Measurements from ENCODE around the gene TECR. TPM values are rescaled to one million over a fixed set of nuclear protein-coding genes. Genes with fewer than 3 reads are reported as not detected.
"Not testable (repeated sequence)": the region's sequence is repeated elsewhere in the genome, so short reads cannot be mapped to it uniquely, and the experiment has no call there.

The TECR gene
- total RNA-seq, 2 experiments from 2014 or later, result 142 to 176 TPM

DNA sequence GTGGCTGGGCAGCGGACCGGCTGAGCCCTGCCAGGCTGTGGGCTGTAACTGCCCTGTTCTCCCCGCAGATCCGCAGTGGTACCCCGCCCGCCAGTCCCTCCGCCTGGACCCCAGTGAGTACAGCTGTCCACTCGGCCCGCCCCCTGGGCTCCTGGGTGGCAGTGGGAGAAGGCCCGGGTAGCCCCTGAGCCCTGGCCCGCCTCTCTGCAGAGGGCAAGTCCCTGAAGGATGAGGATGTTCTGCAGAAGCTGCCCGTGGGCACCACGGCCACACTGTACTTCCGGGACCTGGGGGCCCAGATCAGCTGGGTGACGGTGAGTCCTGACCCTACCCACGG, 34.2 kb downstream of the TECR start:
- ATAC-seq, result no peak
- Mint-ChIP-seq H3K27ac (no peak overlapping the region), H3K9me3 (ENCODE audit: low read depth) (no peaks in the 10 kb centered on the region), H3K27me3 (no peaks in the 10 kb centered on the region), H3K36me3 (peaks cover 4% of the 10 kb centered on the region), H3K4me1 (peaks cover 33% of the 10 kb centered on the region), H3K4me3 (no peak overlapping the region)
- CTCF ChIA-PET, result interaction anchor here (1.1 kb wide), 1 partner anchor 27 kb away, joined by 3 read pairs; no protein-coding TSS in a partner anchor
- no peak for DNase-seq

DNA sequence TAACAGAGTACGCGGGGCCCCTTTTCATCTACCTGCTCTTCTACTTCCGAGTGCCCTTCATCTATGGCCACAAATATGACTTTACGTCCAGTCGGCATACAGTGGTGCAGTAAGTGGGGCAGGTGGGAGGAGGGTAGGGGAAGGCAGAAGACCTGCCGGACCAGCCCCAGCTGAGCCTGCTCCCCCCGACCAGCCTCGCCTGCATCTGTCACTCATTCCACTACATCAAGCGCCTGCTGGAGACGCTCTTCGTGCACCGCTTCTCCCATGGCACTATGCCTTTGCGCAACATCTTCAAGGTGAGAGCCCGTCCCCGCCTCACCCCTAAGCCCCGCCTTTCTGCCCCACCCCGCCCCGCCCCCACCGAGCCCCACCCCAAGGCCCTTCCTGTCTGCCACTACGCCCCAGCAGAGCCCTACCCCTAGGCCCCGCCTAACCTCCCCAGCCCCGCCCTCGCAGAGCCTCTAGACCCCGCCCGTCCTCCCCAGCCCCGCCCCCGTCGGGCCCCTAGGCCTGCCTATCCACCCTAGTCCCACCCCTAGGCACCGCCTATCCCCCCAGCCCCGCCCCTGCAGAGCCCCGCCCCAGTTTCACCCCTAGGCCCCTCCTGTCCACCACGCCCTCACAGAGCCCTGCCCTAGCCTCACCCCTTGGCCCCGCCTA, 34.7 kb downstream of the TECR start:
- DNase-seq (peak; percentile 79), ATAC-seq (peak; percentile 76)
- no peak overlapping the region for H3K4me3 Mint-ChIP-seq
- H3K4me1 Mint-ChIP-seq, result peaks cover 33% of the 10 kb centered on the region
- peaks cover 4% of the 10 kb centered on the region for H3K36me3 Mint-ChIP-seq
- no peaks in the 10 kb centered on the region for H3K27me3 Mint-ChIP-seq
- CTCF ChIA-PET, result interaction anchor here (1.1 kb wide), 1 partner anchor 27 kb away, joined by 3 read pairs; no protein-coding TSS in a partner anchor
- H3K9me3 Mint-ChIP-seq (ENCODE audit: low read depth), result no peaks in the 10 kb centered on the region
- H3K27ac Mint-ChIP-seq, result no peak overlapping the region

DNA sequence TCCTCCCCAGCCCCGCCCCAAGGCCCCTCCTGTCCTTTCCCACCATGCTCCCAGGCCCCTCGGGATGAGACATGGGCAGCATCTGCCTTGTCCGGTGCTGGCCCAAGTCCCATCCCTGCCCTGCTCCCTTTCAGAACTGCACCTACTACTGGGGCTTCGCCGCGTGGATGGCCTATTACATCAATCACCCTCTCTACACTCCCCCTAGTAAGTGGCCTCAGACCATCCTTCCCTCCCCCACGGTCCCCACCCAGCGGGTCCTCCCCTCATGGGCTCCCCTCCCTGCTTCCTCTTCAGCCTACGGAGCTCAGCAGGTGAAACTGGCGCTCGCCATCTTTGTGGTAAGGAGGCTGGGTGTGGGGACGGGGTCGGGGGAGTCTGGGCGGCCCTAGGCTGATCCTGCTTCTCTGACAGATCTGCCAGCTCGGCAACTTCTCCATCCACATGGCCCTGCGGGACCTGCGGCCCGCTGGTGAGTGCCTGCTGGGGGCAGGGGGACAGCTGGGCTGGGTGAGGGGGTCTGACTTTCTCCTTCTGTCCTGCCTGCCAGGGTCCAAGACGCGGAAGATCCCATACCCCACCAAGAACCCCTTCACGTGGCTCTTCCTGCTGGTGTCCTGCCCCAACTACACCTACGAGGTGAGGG, 35.4 kb downstream of the TECR start:
- H3K27ac Mint-ChIP-seq, result peak overlapping the region; percentile 40
- H3K4me3 Mint-ChIP-seq; H3K27me3 Mint-ChIP-seq; DNase-seq; H3K36me3 Mint-ChIP-seq; H3K9me3 Mint-ChIP-seq (ENCODE audit: low read depth): not testable (repeated sequence)
- CTCF ChIA-PET, result interaction anchor here (0.9 kb wide), 1 partner anchor 59 kb away, joined by 3 read pairs; no protein-coding TSS in a partner anchor
- H3K4me1 Mint-ChIP-seq, result peaks cover 39% of the 10 kb centered on the region
- ATAC-seq, result peak; percentile 7

DNA sequence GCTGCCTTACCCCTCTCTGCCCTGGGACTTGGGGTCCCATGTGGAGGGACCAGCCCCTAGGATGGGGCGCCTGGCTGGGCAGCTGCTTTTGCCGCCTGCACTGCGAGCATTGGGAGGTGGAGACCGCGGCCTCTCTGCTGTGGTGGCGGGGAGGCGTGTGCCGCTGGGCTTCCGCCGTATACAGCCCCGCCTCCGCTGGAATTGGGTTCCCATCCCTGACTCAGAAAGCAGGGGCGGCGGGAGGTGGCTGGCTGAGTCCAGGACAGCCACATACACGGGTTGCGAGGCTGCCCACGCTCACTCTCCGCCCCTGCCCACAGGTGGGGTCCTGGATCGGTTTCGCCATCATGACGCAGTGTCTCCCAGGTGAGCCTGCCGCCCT, 35.9 kb downstream of the TECR start:
- peaks cover 4% of the 10 kb centered on the region for H3K36me3 Mint-ChIP-seq
- no peak overlapping the region for H3K27ac Mint-ChIP-seq
- no peak for DNase-seq
- H3K4me3 Mint-ChIP-seq, result no peak overlapping the region
- no peak for ATAC-seq
- H3K9me3 Mint-ChIP-seq (ENCODE audit: low read depth), result no peaks in the 10 kb centered on the region
- peaks cover 39% of the 10 kb centered on the region for H3K4me1 Mint-ChIP-seq
- CTCF ChIA-PET, result interaction anchor here (0.9 kb wide), 1 partner anchor 60 kb away, joined by 3 read pairs; no protein-coding TSS in a partner anchor
- H3K27me3 Mint-ChIP-seq, result no peaks in the 10 kb centered on the region

DNA sequence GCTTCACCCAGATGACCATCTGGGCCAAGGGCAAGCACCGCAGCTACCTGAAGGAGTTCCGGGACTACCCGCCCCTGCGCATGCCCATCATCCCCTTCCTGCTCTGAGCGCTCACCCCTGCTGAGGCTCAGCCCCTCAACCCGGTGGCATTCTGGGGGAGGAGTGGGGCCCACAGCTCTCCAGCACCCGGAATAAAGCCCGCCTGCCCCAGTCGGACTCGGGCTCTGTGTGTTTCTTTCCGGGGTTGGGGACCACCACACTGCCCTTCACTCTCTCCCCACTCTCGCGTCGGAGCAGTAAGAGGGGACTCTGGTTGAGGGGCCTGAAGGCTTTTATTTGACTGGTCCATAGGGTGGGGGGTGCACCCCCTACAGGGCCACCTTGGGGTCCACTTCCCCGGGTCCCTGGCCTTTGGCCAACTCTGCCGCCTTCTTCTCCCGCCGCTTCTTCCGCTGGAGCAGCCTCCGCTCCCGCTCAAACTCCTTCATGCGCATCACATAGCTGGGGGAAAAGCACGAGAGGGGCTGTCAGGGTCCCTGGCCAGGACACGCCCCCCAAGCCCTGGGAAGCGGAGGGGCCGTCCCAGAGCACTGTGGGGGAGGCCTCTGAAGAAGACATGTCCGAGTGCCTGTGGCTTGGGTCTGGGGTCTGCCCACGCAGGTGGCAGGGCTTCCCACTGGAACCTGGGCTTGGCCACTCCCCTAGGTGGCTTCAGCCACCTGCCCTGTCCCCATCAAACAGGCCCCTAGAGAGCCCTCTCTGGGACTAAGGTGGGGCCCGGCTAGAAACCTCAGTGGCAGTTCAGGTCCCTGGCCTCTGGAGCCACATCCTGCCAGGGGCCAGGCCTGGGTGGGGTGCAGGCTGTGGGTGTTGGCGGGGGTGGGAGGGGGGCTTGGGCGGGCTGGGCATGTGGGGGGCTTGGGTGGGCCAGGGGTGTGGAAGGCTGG, 36.6 kb downstream of the TECR start:
- H3K27ac Mint-ChIP-seq, result no peak overlapping the region
- H3K9me3 Mint-ChIP-seq (ENCODE audit: low read depth), result no peaks in the 10 kb centered on the region
- peaks cover 4% of the 10 kb centered on the region for H3K36me3 Mint-ChIP-seq
- ATAC-seq (no peak), DNase-seq (no peak)
- no peak overlapping the region for H3K4me3 Mint-ChIP-seq
- H3K4me1 Mint-ChIP-seq, result peaks cover 43% of the 10 kb centered on the region
- no peaks in the 10 kb centered on the region for H3K27me3 Mint-ChIP-seq
- CTCF ChIA-PET, result interaction anchor here (0.9 kb wide), 1 partner anchor 61 kb away, joined by 3 read pairs; no protein-coding TSS in a partner anchor

DNA sequence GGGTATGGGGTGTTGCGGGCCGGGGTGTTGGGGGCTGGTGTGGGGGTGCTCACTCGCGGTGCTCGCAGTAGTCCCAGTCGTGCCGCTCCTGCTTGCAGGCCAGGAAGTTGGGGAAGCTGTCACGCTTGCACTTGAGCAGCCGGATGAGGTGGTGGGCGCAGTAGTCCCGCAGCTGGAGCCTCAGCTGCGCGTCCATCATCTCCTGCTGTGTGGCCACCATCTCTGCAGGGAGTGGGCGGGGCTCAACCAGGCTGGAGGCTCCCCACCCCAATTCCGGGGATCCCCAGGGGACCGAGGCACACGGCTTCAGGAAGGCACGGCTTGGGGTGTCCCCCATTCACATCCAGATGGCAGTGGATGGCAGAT, 37.3 kb downstream of the TECR start:
- Mint-ChIP-seq H3K9me3 (ENCODE audit: low read depth) (no peaks in the 10 kb centered on the region), H3K27me3 (no peaks in the 10 kb centered on the region), H3K4me1 (peaks cover 44% of the 10 kb centered on the region), H3K36me3 (peaks cover 4% of the 10 kb centered on the region), H3K4me3 (no peak overlapping the region), H3K27ac (peak overlapping the region; percentile 17)
- CTCF ChIA-PET, result no interaction called here
- ATAC-seq (no peak), DNase-seq (no peak)

DNA sequence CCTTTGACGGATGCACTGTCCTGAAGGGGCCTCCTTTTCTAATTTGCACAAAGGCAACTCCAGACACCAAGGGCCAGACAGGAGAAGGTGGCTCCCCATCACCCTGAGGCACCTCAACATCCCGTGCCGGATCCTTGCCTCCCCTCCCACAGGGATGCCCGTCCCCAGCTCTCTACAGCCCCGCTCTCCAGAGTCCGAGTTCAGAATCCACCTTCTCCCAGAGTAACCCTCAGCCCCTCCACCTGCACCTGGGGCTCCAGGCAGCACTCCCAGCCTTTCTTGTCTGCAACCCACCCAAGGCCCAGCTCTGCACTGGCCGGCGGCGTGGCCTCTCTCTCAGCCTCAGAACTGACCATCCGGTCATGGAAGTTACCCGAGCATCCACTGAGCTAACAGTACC, 37.7 kb downstream of the TECR start:
- Mint-ChIP-seq H3K9me3 (ENCODE audit: low read depth) (no peaks in the 10 kb centered on the region), H3K27me3 (no peaks in the 10 kb centered on the region), H3K27ac (peak overlapping the region; percentile 17), H3K4me1 (peaks cover 47% of the 10 kb centered on the region), H3K4me3 (no peak overlapping the region), H3K36me3 (peaks cover 4% of the 10 kb centered on the region)
- CTCF ChIA-PET, result no interaction called here
- DNase-seq (no peak), ATAC-seq (no peak)

DNA sequence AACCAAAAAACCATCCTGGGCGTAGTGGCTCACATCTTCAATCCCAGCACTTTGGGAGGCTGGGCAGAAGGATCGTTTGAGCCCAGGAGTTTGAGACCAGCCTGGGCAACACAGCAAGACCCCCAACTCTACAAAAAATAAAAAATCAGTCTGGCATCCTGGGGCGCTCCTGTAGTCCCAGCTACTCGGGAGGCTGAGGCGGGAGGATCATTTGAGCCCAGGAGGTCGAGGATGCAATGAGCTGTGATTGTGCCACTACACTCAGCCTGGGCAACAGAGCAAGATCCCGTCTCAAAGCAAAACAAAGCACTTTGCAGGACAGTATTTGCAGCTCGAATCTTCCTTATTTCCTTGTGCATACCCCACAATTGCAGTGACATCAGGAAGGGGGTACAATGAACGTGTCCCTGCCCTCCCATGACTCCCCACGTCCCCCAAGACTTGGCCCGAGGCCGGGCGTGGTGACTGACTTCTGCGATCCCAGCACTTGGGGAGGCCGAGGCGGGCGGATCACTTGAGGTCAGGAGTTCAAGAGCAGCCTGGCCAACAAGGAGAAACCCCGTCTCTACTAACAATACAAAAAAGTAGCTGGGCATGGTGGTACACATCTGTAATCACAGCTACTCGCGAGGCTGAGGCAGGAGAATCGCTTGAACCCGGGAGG, 41.6 kb downstream of the TECR start:
- ATAC-seq (no peak), DNase-seq (no peak)
- Mint-ChIP-seq H3K9me3 (ENCODE audit: low read depth) (no peaks in the 10 kb centered on the region), H3K4me1 (peaks cover 50% of the 10 kb centered on the region), H3K27ac (peak overlapping the region; percentile 92), H3K36me3 (no peaks in the 10 kb centered on the region), H3K27me3 (no peaks in the 10 kb centered on the region), H3K4me3 (peak overlapping the region; percentile 97)
- CTCF ChIA-PET, result interaction anchor here (0.6 to 8.5 kb wide), 4 partner anchors 9 to 116 kb away, joined by 3 to 226 read pairs (median 26); partner anchors contain the start of gene ZNF333

DNA sequence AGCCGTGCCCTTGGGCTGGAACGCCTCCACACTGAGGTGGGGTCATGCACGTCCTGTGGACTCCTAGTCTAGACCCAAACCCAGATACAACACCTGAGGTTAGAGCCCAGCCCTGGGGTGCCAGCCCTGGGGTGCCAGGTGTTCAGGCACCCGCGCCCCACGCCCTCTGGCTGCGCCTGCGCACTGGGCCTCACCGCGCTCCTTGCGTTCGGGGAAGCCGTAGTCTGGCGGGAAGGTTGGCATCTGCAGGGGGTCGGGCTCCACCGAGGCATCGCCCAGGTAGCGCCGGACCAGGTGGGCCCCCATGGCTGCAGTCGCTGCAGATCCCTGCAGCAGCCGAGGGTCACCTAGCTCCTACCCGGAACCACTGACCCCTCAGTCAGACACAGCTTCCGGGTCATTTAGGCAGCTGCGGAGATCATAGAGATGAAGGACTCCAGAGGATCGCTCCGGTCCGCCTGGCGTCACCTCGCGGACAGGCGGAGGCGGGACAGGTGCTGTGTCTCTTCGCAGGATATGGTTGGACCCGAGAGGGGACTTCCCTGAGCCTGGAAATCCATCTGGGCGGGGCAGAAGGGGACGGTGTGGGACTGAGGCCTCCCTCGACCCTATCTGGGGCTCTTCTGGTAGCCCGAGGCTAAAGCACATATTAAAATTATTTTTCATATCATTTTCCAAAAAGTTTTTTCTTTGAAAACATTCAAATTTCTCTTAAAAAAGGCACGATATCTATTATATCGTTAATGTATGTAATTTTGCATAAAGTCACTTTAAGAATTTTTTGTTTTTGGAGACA, 42.5 kb downstream of the TECR start, which contains the start of gene NDUFB7:
Gene NDUFB7 (minus strand): TSS at position 372 of the 796 bp plus-strand sequence. CDS start 66 bp downstream, at position 306.
- Mint-ChIP-seq H3K36me3 (no peaks in the 10 kb centered on the region), H3K27ac (peak within 1 kb of the TSS; percentile 92), H3K4me1 (peaks cover 43% of the 10 kb centered on the region), H3K4me3 (peak within 1 kb of the TSS; percentile 97), H3K27me3 (no peaks in the 10 kb centered on the region), H3K9me3 (ENCODE audit: low read depth) (no peaks in the 10 kb centered on the region)
- CTCF ChIA-PET, result interaction anchor here (0.5 to 8.5 kb wide), 16 partner anchors 10 to 1625 kb away, joined by 3 to 226 read pairs (median 4); partner anchors contain the start of genes AKAP8L, ASF1B and ZNF333
- ATAC-seq (peak; percentile 98), DNase-seq (peak; percentile 95)

DNA sequence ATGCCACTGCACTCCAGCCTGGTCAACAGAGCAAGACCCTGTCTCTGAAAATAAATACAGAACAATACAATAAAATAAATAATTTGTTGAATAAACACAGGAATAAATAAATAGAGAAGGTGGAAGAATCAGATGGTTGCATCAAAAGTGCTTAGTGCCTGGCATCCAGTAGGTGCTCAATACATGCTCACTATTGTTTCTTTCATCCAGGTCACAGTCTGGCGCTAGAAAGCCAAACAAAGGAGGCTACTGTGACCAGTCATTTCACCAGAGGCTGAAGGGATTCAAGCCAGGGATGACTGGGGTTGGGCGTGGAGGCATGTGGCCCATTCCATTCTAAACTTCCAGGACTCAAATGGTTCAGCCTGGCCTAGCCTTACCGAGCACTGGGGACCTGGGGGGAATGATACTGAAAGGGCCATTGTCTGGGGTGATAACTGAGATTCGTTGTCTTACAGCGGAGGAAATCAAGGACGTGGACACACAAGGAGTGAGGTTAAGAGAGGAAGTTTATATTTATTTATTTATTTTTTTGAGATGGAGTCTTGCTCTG, 46.1 kb downstream of the TECR start:
- no peak overlapping the region for H3K27ac Mint-ChIP-seq
- ATAC-seq, result no peak
- H3K4me1 Mint-ChIP-seq, result peaks cover 21% of the 10 kb centered on the region
- no peaks in the 10 kb centered on the region for H3K36me3 Mint-ChIP-seq
- no peaks in the 10 kb centered on the region for H3K27me3 Mint-ChIP-seq
- no peaks in the 10 kb centered on the region for H3K9me3 Mint-ChIP-seq (ENCODE audit: low read depth)
- CTCF ChIA-PET, result interaction anchor here (0.9 to 8.5 kb wide), 4 partner anchors 24 to 117 kb away, joined by 3 to 226 read pairs (median 9); partner anchors contain the start of gene ZNF333
- no peak overlapping the region for H3K4me3 Mint-ChIP-seq
- DNase-seq, result no peak

DNA sequence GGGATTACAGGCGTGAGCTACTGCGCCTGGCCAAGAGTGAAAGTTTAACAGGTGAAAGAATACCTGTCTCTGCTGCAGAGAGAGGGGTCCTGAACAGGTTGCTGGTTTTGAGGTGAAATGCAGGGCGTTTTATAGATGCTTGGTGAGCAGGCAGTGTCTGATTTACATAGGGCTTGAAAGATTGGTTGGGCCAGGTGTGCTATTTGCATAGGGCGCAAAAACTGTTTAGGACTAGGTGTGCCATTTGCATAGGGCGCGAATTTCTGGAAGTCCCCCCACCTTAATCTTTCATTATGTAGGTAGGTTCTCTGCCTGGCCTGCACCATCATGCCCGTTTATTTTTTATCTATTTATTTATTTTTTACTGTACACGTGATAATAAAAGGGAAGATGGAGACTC, 47.0 kb downstream of the TECR start:
- ATAC-seq (no peak), DNase-seq (no peak)
- H3K4me3 Mint-ChIP-seq, result no peak overlapping the region
- no peaks in the 10 kb centered on the region for H3K9me3 Mint-ChIP-seq (ENCODE audit: low read depth)
- no peaks in the 10 kb centered on the region for H3K36me3 Mint-ChIP-seq
- no peaks in the 10 kb centered on the region for H3K27me3 Mint-ChIP-seq
- H3K4me1 Mint-ChIP-seq, result peaks cover 14% of the 10 kb centered on the region
- H3K27ac Mint-ChIP-seq, result no peak overlapping the region
- CTCF ChIA-PET, result interaction anchor here (1.5 to 8.5 kb wide), 2 partner anchors 20 to 110 kb away, joined by 3 to 226 read pairs; partner anchors contain the start of gene ZNF333

DNA sequence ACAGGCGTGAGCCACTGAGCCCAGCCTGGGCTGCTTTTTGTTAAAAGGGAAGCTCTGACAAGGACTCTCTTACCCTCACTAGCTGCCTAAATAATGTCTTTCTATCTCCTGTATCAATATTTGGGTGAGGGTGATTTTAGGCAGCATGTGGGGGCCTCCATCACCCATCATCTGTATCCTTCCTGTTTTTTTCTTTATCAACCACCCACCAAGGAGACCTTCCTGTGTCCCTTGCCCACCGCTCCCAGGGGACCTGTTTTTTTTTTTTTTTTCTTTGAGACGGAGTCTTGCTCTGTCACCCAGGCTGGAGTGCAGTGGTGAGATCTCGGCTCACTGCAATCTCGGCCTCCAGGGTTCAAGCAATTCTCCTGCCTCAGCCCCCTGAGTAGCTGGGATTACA, 47.9 kb downstream of the TECR start:
- CTCF ChIA-PET, result interaction anchor here (1.5 to 8.5 kb wide), 2 partner anchors 21 to 109 kb away, joined by 3 to 226 read pairs; partner anchors contain the start of gene ZNF333
- no peaks in the 10 kb centered on the region for H3K36me3 Mint-ChIP-seq
- no peak for ATAC-seq

More for the DNA sequence above, 47.9 kb downstream of the TECR start:
- Mint-ChIP-seq H3K4me1 (peaks cover 9% of the 10 kb centered on the region), H3K9me3 (ENCODE audit: low read depth) (no peaks in the 10 kb centered on the region), H3K27me3 (no peaks in the 10 kb centered on the region), H3K4me3 (no peak overlapping the region), H3K27ac (no peak overlapping the region)
- no peak for DNase-seq

All from activated CD8-positive, alpha-beta memory T cell treated with anti-CD3 and anti-CD28 coated beads, Interleukin-2, amount 10 ng/mL, durations not matched to agents 7 days and 5 days (primary cell).